ENCODE results near the gene OR4F6.
"Not testable (repeated sequence)": the region's sequence is repeated elsewhere in the genome, so short reads cannot be mapped to it uniquely, and the experiment has no call there.

OR4F6 gene, protein sequence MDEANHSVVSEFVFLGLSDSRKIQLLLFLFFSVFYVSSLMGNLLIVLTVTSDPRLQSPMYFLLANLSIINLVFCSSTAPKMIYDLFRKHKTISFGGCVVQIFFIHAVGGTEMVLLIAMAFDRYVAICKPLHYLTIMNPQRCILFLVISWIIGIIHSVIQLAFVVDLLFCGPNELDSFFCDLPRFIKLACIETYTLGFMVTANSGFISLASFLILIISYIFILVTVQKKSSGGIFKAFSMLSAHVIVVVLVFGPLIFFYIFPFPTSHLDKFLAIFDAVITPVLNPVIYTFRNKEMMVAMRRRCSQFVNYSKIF

GRCh38 chr15:101803209-101803608 is at the start of gene OR4F6:
Gene OR4F6, plus strand, starts transcription at chr15:101803509. Its CDS starts 2,211 bp downstream, at chr15:101805720.
- DNase-seq, result no peak

GRCh38 chr15:101764669-101765339 is 38.5 kb upstream of the OR4F6 start:
- not testable (repeated sequence) for DNase-seq

- DNase-seq, result not testable (repeated sequence)
Observed at GRCh38 chr15:101765340-101765671, 38.0 kb upstream of the OR4F6 start.

DNA sequence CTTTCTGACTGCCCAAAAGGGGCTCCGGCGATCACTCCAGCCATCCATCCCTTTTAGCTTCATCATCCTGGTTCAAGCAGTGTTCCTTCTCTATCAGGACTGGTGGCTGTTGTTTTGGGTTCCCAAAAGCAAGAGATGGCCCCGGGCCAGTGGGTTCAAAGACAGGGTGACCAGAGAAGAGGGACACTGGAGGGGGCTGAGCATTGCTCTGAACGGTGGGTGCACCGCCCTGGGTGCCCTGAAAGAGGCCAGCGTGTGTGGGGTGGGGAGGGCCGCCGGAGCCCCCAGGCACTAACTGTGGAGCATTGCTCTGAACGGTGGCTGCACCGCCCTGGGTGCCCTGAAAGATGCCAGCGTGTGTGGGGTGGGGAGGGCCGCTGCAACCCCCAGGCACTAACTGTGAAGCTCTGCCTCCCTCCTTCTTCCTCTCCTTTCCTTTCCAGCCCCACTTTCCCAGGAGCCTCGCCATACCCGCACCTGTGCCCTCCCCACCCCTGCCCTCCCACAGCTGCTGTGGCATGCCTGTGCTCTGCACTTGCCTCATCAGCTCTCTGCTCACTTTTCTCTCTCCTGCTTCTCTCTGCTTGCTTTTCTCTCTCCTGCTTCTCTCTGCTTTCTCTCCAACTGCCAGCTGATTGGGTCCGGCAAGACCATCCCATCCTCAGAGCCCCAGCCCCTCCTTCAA is 37.4 kb upstream of the OR4F6 start:
- no peak for DNase-seq

GRCh38 chr15:101767083-101767640 is 36.1 kb upstream of the OR4F6 start:
- DNase-seq, result not testable (repeated sequence)

- DNase-seq, result no peak
Observed at GRCh38 chr15:101772921-101773320, 30.4 kb upstream of the OR4F6 start.

DNA sequence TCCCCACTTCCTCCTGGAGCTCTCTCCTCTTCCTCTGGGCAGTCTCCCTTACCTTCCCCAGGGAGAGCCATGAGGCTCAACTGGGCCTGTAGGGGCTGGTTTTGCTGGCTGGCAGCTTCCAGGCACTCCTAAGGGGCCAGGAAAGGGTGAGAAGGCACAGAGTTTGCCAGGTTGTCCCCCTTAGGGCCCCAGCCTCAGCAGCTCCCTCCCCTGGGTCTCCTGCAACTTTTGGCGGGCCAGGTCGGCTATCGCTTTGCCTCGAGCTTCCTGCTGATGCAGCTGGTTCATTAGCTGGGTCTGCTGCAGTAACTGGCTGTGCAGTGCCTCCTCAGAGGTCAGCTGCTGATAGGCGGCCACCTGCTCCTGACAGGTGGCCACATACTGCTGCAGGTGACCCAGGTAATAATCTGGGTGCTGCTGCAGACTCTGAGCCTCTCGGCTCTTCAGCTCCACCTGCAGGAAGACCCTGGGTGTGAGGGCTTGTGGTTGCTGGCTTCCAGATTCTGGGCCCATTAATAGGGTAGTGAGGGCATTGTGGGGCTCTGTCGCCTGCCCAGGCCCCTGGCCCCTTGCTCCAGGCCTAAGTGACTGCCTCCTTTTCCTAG is 29.7 kb upstream of the OR4F6 start:
- no peak for DNase-seq

GRCh38 chr15:101775136-101775535 is 28.2 kb upstream of the OR4F6 start:
- DNase-seq, result no peak

DNA sequence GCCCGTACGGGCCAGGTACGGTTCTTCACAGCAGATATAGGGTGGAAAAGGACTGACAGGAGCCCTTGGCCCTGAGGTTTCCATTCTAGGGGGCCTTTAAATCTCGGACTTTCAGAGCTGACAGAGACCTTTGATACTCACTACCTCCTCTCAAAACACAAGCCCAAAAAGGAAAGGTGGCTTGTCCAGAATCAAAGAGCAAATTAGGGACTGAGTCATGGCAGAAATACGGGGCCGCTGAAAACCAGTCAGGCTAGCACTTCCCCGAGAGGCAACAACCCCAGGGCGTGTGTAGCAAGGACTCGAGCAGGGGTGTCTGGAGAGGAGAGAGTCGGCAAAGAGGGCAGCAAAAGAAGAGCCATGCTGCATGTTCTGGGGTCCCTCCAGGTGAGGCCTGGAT is 24.7 kb upstream of the OR4F6 start:
- DNase-seq, result not testable (repeated sequence)

- not testable (repeated sequence) for DNase-seq
Observed at GRCh38 chr15:101780225-101780624, 23.1 kb upstream of the OR4F6 start.

DNA sequence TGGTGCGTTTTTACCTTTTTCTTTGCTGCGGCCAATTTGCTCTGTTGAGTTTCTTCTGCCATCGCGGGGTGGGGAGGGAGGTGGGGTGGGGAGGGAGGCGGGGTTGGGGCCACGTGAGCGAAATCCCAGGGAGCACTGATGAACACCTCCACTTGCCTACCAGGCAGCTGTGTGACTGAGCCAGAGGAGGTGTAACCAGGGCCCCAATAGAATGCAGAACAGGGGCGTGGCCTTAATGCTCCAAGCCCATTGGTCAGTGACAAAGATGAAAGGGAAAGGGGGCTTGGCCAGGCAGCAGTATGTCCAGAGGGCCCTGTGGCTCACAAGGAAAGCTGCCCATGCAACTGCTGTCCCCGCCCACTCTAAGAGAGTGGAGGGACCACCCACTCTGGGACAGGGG is 21.4 kb upstream of the OR4F6 start:
- no peak for DNase-seq

DNA sequence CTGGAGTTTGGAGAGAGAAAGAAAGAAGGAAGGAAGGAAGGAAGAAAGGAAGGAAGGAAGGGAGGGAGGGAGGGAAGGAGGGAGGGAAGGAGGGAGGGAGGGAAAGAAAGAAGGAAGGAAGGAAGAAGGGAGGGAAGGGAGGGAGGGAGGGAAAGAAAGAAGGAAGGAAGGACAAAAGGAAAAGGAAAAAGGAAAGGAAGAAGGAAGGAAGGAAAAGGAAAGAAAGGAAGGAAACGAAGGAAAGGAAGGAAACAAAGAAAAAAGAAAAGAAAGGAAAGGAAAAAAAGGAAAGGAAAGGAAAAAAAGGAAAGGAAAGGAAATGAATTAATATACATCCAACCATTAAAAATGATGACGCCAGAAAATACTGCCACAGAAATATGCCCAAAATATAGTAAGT is 18.7 kb upstream of the OR4F6 start:
- no peak for DNase-seq

GRCh38 chr15:101786422-101786821 is 16.9 kb upstream of the OR4F6 start:
- not testable (repeated sequence) for DNase-seq

- not testable (repeated sequence) for DNase-seq
Observed at GRCh38 chr15:101788001-101788400, 15.3 kb upstream of the OR4F6 start.

- not testable (repeated sequence) for DNase-seq
Observed at GRCh38 chr15:101788503-101789269, 14.6 kb upstream of the OR4F6 start.

GRCh38 chr15:101790748-101791147 is 12.6 kb upstream of the OR4F6 start:
- DNase-seq, result not testable (repeated sequence)

DNA sequence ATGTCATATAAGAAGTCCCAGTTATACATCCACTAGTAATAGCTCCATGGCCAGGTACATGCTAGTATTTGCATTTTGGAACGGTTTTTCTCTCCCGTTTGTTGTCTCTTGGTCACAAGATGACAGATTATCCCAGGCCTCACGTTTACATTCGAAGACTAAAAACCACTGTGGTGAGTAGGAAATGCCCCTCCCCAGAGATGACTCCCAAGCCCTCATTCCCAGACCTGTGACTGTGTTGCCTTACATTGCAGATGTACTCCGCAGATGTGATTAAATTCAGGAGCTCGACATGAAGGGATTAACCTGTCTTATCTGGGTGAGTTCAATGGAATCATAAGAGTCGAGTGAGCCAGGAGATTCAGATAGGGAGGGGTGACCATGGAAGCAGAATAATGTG is 9.3 kb upstream of the OR4F6 start:
- DNase-seq, result not testable (repeated sequence)

- no peak for DNase-seq
Observed at GRCh38 chr15:101795455-101795854, 7.9 kb upstream of the OR4F6 start.

GRCh38 chr15:101799665-101800064 is 3.6 kb upstream of the OR4F6 start:
- DNase-seq, result no peak

GRCh38 chr15:101801048-101801447 is 2.3 kb upstream of the OR4F6 start:
- DNase-seq, result no peak

DNA sequence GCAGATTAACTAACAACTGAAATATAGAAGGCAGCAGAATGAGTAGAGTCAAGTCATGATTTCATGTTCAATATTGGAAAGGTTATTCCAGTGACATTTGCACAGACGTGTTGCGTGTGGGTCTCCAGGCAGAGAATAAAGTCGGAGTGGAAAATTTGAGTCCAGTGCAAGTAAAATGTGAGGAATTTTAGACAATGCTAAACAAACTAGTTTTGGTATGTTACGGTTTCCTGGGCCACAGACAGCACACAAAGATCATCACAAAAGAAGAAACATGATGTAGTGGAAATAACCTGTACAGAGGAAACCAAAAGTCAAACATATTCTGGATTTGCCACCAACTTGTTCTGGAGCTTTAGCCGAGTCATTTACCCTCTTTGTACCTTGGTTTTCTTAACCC is 367 bp downstream of the OR4F6 start:
- no peak for DNase-seq

- DNase-seq, result no peak
Observed at GRCh38 chr15:101804375-101804774, 1.1 kb downstream of the OR4F6 start.

Measured in activated CD4-positive, alpha-beta T cell treated with anti-CD3 and anti-CD28 coated beads, Interleukin-2, amount 50 U/mL, for 4 hours (primary cell).